DOHH2 (cell line): Measurements from ENCODE around the gene DIMT1.
A peak's percentile ranks its signal among the peaks of the same experiment; 100 is the strongest.

ENCODE experiments used
- H3F3A ChIP-seq: fragments of 200-600 bp; sonication (generic), shearing (Covaris generic); 2 replicates; pipeline ENCODE4 v1.6.0; 2016; ENCODE audit warnings: antibody characterized with exemption, mild to moderate bottlenecking; ENCODE audit not compliant: control insufficient read depth, insufficient read depth
- H3K27ac ChIP-seq: fragments of 200-600 bp; sonication (generic); 2 replicates; pipeline ENCODE4 v1.5.1; 2014; ENCODE audit warnings: low read depth, mild to moderate bottlenecking, low read length, moderate library complexity
- H3K27me3 ChIP-seq: fragments of 200-600 bp; sonication (generic); 2 replicates; pipeline ENCODE4 v1.6.1; 2014; ENCODE audit warnings: mild to moderate bottlenecking, low read length, mixed read lengths; ENCODE audit not compliant: control insufficient read depth
- H3K36me3 ChIP-seq: fragments of 200-600 bp; sonication (generic); 2 replicates; pipeline ENCODE4 v1.6.1; 2014; ENCODE audit warnings: mild to moderate bottlenecking, low read length, moderate library complexity, mixed read lengths; ENCODE audit not compliant: control insufficient read depth
- H3K4me1 ChIP-seq: fragments of 200-600 bp; sonication (generic); 2 replicates; pipeline ENCODE4 v1.6.1; 2014; ENCODE audit warnings: mild to moderate bottlenecking, low read length, mixed read lengths; ENCODE audit not compliant: control insufficient read depth
- H3K4me2 ChIP-seq: fragments of 200-600 bp; sonication (generic); 2 replicates; pipeline ENCODE4 v1.6.0; 2014; ENCODE audit warnings: mild to moderate bottlenecking, low read length, moderate library complexity
- H3K4me3 ChIP-seq: fragments of 200-600 bp; sonication (generic); 2 replicates; pipeline ENCODE4 v1.5.1; 2014; ENCODE audit warnings: mild to moderate bottlenecking, low read length, mixed read lengths
- H3K79me2 ChIP-seq: fragments of 200-600 bp; sonication (generic); 2 replicates; pipeline ENCODE4 v1.6.1; 2014; ENCODE audit warnings: mild to moderate bottlenecking, low read length, mixed read lengths; ENCODE audit not compliant: control insufficient read depth
- H3K9me2 ChIP-seq: fragments of 200-600 bp; sonication (generic); replicated peaks from 2 replicates; pipeline ENCODE4 v1.6.1; 2014; ENCODE audit warnings: mild to moderate bottlenecking, low read length, mixed read lengths; ENCODE audit not compliant: control insufficient read depth
- H3K9me3 ChIP-seq: fragments of 200-600 bp; sonication (generic); 2 replicates; pipeline ENCODE4 v1.6.1; 2014; ENCODE audit warnings: antibody characterized with exemption, low read length, mixed read lengths; ENCODE audit not compliant: control insufficient read depth, insufficient read depth
- H4K20me1 ChIP-seq: fragments of 200-600 bp; sonication (generic); 2 replicates; pipeline ENCODE4 v1.6.0; 2014; ENCODE audit warnings: low read depth, mild to moderate bottlenecking, antibody characterized with exemption, low read length, moderate library complexity; ENCODE audit not compliant: control insufficient read depth, insufficient read depth
- CTCF ChIP-seq: fragments of 200-600 bp; sonication (generic); IDR thresholded peaks from one replicate; pipeline ENCODE4 v1.5.1; 2014; ENCODE audit warnings: antibody characterized with exemption, mild to moderate bottlenecking, low read depth, low read length; ENCODE audit not compliant: poor library complexity, severe bottlenecking
- EZH2phosphoT487 ChIP-seq: fragments of 200-600 bp; sonication (generic); IDR thresholded peaks from 2 replicates; pipeline ENCODE4 v1.6.1; 2017; ENCODE audit warnings: borderline replicate concordance, mild to moderate bottlenecking, antibody characterized with exemption, low read length, moderate library complexity, mixed read lengths

DIMT1 gene

GRCh38 chr5:62340979-62341378 lies 62.7 kb downstream of the DIMT1 start:
- Histone ChIP-seq H3K4me2 (no peak overlapping the region), H3K79me2 (peaks cover 96% of the 10 kb centered on the region)

GRCh38 chr5:62340392-62340791 lies 63.3 kb downstream of the DIMT1 start:
- H3F3A ChIP-seq: no peaks in the 10 kb centered on the region
- H3K4me2 ChIP-seq: no peak overlapping the region
- H3K4me3 ChIP-seq: no peak overlapping the region
- peak; percentile 17 for TF ChIP-seq CTCF
- TF ChIP-seq EZH2phosphoT487: no peak
- no peaks in the 10 kb centered on the region for H3K9me3 ChIP-seq
- peaks cover 4% of the 10 kb centered on the region; the same call in 1 of the 2 replicates for H4K20me1 ChIP-seq
- no peaks in the 10 kb centered on the region; the same call in 1 of the 2 replicates for H3K36me3 ChIP-seq
- no peaks in the 10 kb centered on the region for H3K27me3 ChIP-seq
- peaks cover 14% of the 10 kb centered on the region for H3K4me1 ChIP-seq
- H3K27ac ChIP-seq: no peak overlapping the region
- H3K9me2 ChIP-seq: no peaks in the 10 kb centered on the region
- H3K79me2 ChIP-seq: peaks cover 97% of the 10 kb centered on the region

More at GRCh38 chr5:62340979-62341378, 62.7 kb downstream of the DIMT1 start:
- Histone ChIP-seq H3K4me1 (peaks cover 14% of the 10 kb centered on the region), H3K27me3 (no peaks in the 10 kb centered on the region), H3K4me3 (no peak overlapping the region), H4K20me1 (peaks cover 4% of the 10 kb centered on the region; the same call in 1 of the 2 replicates), H3F3A (no peaks in the 10 kb centered on the region), H3K36me3 (no peaks in the 10 kb centered on the region; the same call in 1 of the 2 replicates), H3K27ac (no peak overlapping the region), H3K9me2 (no peaks in the 10 kb centered on the region), H3K9me3 (no peaks in the 10 kb centered on the region)
- TF ChIP-seq EZH2phosphoT487 (no peak), CTCF (no peak)
